PFSK-1 (cell line): ENCODE measurements around the gene PDE8A.

Experiments used
- REST ChIP-seq, 2 experiments: IDR thresholded peaks; 2 replicates each; pipeline versions ENCODE4 v1.6.1 to v1.8.0; 2011 to 2012; ENCODE audit warnings: low read depth in 2 of 2, low read length in 2 of 2, control low read depth in 1 of 2, inconsistent platforms in 1 of 2, mild to moderate bottlenecking in 1 of 2, moderate library complexity in 1 of 2; ENCODE audit not compliant: insufficient read depth in 1 of 2
- SIN3A ChIP-seq: IDR thresholded peaks from 2 replicates; pipeline ENCODE4 v1.6.1; 2012; ENCODE audit warnings: mild to moderate bottlenecking, low read length, moderate library complexity, borderline replicate concordance; ENCODE audit not compliant: insufficient read depth
- TAF1 ChIP-seq: IDR thresholded peaks from 2 replicates; pipeline ENCODE4 v1.6.1; 2012; ENCODE audit warnings: low read length, control low read depth, borderline replicate concordance; ENCODE audit not compliant: insufficient read depth

DNA sequence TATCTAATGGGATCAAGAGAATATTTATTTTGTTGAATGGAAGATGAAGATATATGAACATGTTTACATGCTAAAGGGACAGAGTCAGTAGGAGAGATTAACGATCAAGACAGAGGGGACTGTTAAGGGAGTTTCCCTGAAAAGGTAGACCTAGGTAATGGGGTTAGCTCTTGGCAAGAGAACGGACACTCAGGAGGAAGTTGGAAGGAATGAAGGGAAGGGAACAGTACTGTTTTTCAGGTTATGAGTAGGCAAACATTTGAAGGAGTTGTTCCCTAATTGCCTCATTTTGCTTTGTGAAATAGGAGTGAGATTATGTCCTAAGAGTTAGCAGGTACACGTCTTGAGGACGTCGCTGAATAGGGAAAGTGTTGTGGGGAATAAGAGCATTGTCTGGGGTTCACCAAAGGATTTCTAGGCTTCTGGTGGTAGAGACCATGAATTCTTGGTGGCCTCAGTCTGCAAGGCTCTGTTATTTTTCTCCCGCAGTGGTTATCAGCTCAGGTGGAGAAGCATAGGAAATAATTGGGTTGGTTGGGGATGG lies 41.3 kb downstream of the PDE8A start:
- no peak for TF ChIP-seq REST (IDR thresholded peaks at IDR 0.05; ENCODE audit: insufficient read depth in 1 of 2, low read depth in 2 of 2, low read length in 2 of 2)
- TF ChIP-seq SIN3A: no peak
- no peak for TF ChIP-seq TAF1
